ENCODE measurements around the gene PTPN20. TPM values are rescaled to one million over a fixed set of nuclear protein-coding genes. Genes with fewer than 3 reads are reported as not detected.

The PTPN20 gene
- total and polyA plus RNA-seq, 4 donors, result 0.57 to 7.2 (median 1.7) TPM

- H3K9me3 ChIP-seq (ENCODE audit: control insufficient read depth in 4 of 4, insufficient read depth in 3 of 4, low read length in 3 of 4), result peaks cover 0 to 2% (median 0%) of the 10 kb centered on the region in 4 donors
- WGBS, 2 donors, result 71 to 73% methylated on average over 1 of the region's 1 CpG
- no peak overlapping the region for H3K27ac ChIP-seq (ENCODE audit: low read depth in 1 of 2, low read length in 1 of 2)
- no peak overlapping the region for H3K9ac ChIP-seq (ENCODE audit: insufficient read depth in 1 of 2, low read length in 2 of 2)
- no peak overlapping the region for H3K4me3 ChIP-seq
- DNase-seq (no peak), ATAC-seq (ENCODE audit: insufficient read depth, low FRiP score) (no peak)
- H3K4me1 ChIP-seq (ENCODE audit: control insufficient read depth in 5 of 5, insufficient read depth in 5 of 5, low read length in 5 of 5), result peaks cover 0 to 17% (median 0%) of the 10 kb centered on the region in 5 donors
- TF ChIP-seq, protein P1, sequence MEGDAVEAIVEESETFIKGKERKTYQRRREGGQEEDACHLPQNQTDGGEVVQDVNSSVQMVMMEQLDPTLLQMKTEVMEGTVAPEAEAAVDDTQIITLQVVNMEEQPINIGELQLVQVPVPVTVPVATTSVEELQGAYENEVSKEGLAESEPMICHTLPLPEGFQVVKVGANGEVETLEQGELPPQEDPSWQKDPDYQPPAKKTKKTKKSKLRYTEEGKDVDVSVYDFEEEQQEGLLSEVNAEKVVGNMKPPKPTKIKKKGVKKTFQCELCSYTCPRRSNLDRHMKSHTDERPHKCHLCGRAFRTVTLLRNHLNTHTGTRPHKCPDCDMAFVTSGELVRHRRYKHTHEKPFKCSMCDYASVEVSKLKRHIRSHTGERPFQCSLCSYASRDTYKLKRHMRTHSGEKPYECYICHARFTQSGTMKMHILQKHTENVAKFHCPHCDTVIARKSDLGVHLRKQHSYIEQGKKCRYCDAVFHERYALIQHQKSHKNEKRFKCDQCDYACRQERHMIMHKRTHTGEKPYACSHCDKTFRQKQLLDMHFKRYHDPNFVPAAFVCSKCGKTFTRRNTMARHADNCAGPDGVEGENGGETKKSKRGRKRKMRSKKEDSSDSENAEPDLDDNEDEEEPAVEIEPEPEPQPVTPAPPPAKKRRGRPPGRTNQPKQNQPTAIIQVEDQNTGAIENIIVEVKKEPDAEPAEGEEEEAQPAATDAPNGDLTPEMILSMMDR (IDR thresholded peaks at IDR 0.05; ENCODE audit: control extremely low read depth, extremely low read depth), result no peak
- H3K27me3 ChIP-seq (ENCODE audit: control insufficient read depth in 3 of 3, insufficient read depth in 3 of 3, low read length in 2 of 3), result no peaks in the 10 kb centered on the region
- no peaks in the 10 kb centered on the region for H3K36me3 ChIP-seq (ENCODE audit: control insufficient read depth in 4 of 4, insufficient read depth in 4 of 4, low read length in 4 of 4)
Observed at GRCh38 chr10:47024046-47024322, 112.8 kb downstream of the PTPN20 start.

- ATAC-seq (ENCODE audit: insufficient read depth, low FRiP score) (no peak), DNase-seq (peak; percentile 57 to 73 (median 61))
- 27 to 29% methylated on average over 9 of the region's 9 CpGs for WGBS, 2 donors
- Histone ChIP-seq H3K36me3 (ENCODE audit: control insufficient read depth in 4 of 4, insufficient read depth in 4 of 4, low read length in 4 of 4) (no peaks in the 10 kb centered on the region), H3K4me1 (ENCODE audit: control insufficient read depth in 5 of 5, insufficient read depth in 5 of 5, low read length in 5 of 5) (peaks cover 0 to 17% (median 0%) of the 10 kb centered on the region in 5 donors), H3K9ac (ENCODE audit: insufficient read depth in 1 of 2, low read length in 2 of 2) (no peak overlapping the region), H3K4me3 (no peak overlapping the region), H3K27ac (ENCODE audit: low read depth in 1 of 2, low read length in 1 of 2) (no peak overlapping the region), H3K9me3 (ENCODE audit: control insufficient read depth in 4 of 4, insufficient read depth in 3 of 4, low read length in 3 of 4) (peaks cover 0 to 2% (median 0%) of the 10 kb centered on the region in 4 donors), H3K27me3 (ENCODE audit: control insufficient read depth in 3 of 3, insufficient read depth in 3 of 3, low read length in 2 of 3) (no peaks in the 10 kb centered on the region)
- TF ChIP-seq, protein P1 (IDR thresholded peaks at IDR 0.05; ENCODE audit: control extremely low read depth, extremely low read depth), result peak; percentile 50
Observed at GRCh38 chr10:47024399-47025252, 113.4 kb downstream of the PTPN20 start.

GRCh38 chr10:47025253-47025539 is 114.0 kb downstream of the PTPN20 start:
- Histone ChIP-seq H3K4me1 (ENCODE audit: control insufficient read depth in 5 of 5, insufficient read depth in 5 of 5, low read length in 5 of 5) (peaks cover 0 to 17% (median 0%) of the 10 kb centered on the region in 5 donors), H3K27me3 (ENCODE audit: control insufficient read depth in 3 of 3, insufficient read depth in 3 of 3, low read length in 2 of 3) (no peaks in the 10 kb centered on the region), H3K4me3 (no peak overlapping the region), H3K9me3 (ENCODE audit: control insufficient read depth in 4 of 4, insufficient read depth in 3 of 4, low read length in 3 of 4) (peaks cover 0 to 2% (median 0%) of the 10 kb centered on the region in 4 donors), H3K9ac (ENCODE audit: insufficient read depth in 1 of 2, low read length in 2 of 2) (no peak overlapping the region), H3K27ac (ENCODE audit: low read depth in 1 of 2, low read length in 1 of 2) (no peak overlapping the region), H3K36me3 (ENCODE audit: control insufficient read depth in 4 of 4, insufficient read depth in 4 of 4, low read length in 4 of 4) (no peaks in the 10 kb centered on the region)
- ATAC-seq (ENCODE audit: insufficient read depth, low FRiP score) (no peak), DNase-seq (no peak)
- 82 to 89% methylated on average over 4 of the region's 4 CpGs for WGBS, 2 donors
- TF ChIP-seq, protein P1 (IDR thresholded peaks at IDR 0.05; ENCODE audit: control extremely low read depth, extremely low read depth), result no peak
